ENCODE data around the gene MEGF6.

Gene MEGF6

GRCh38 chr1:3527774-3528173, 83.5 kb downstream of the MEGF6 start:
- POLR2A ChIA-PET, result no interaction called here
- no peak for DNase-seq (ENCODE audit: extremely low spot score)
- TF ChIP-seq CTCF (IDR thresholded peaks at IDR 0.05; ENCODE audit: control extremely low read depth, extremely low read depth, low read depth, missing control alignments), result no peak
- CTCF ChIA-PET, result no interaction called here

GRCh38 chr1:3525551-3526482, 85.5 kb downstream of the MEGF6 start:
- TF ChIP-seq CTCF (IDR thresholded peaks at IDR 0.05; ENCODE audit: control extremely low read depth, extremely low read depth, low read depth, missing control alignments), result no peak
- ChIA-PET POLR2A (no interaction called here), CTCF (no interaction called here)
- DNase-seq (ENCODE audit: extremely low spot score), result no peak

GRCh38 chr1:3524556-3525203, 86.6 kb downstream of the MEGF6 start:
- CTCF ChIA-PET, result no interaction called here
- DNase-seq (ENCODE audit: extremely low spot score), result no peak
- POLR2A ChIA-PET, result no interaction called here
- no peak for TF ChIP-seq CTCF (IDR thresholded peaks at IDR 0.05; ENCODE audit: control extremely low read depth, extremely low read depth, low read depth, missing control alignments)

GRCh38 chr1:3523980-3524379, 87.3 kb downstream of the MEGF6 start:
- ChIA-PET POLR2A (no interaction called here), CTCF (no interaction called here)
- no peak for DNase-seq (ENCODE audit: extremely low spot score)
- no peak for TF ChIP-seq CTCF (IDR thresholded peaks at IDR 0.05; ENCODE audit: control extremely low read depth, extremely low read depth, low read depth, missing control alignments)

GRCh38 chr1:3522564-3523265, 88.6 kb downstream of the MEGF6 start:
- ChIA-PET POLR2A (no interaction called here), CTCF (no interaction called here)
- no peak for TF ChIP-seq CTCF (IDR thresholded peaks at IDR 0.05; ENCODE audit: control extremely low read depth, extremely low read depth, low read depth, missing control alignments)
- no peak for DNase-seq (ENCODE audit: extremely low spot score)

- ChIA-PET CTCF (no interaction called here), POLR2A (no interaction called here)
- no peak for TF ChIP-seq CTCF (IDR thresholded peaks at IDR 0.05; ENCODE audit: control extremely low read depth, extremely low read depth, low read depth, missing control alignments)
- no peak for DNase-seq (ENCODE audit: extremely low spot score)
Observed at GRCh38 chr1:3522112-3522511, 89.2 kb downstream of the MEGF6 start.
